Ishikawa (cell line): ENCODE data around the gene GABRA1.

Source experiments
- CEBPB ChIP-seq: IDR thresholded peaks from 2 replicates; pipeline ENCODE4 v1.6.1; 2012
- CREB1 ChIP-seq: IDR thresholded peaks from 2 replicates; pipeline ENCODE4 v1.6.1; 2012; ENCODE audit warnings: low read depth
- EGR1 ChIP-seq: IDR thresholded peaks from 2 replicates; pipeline ENCODE4 v1.6.1; 2012
- EP300 ChIP-seq: IDR thresholded peaks from 2 replicates; pipeline ENCODE4 v1.6.1; 2012; ENCODE audit warnings: borderline replicate concordance
- FOXM1 ChIP-seq: IDR thresholded peaks from 2 replicates; pipeline ENCODE4 v1.6.1; 2012; ENCODE audit warnings: low read depth, borderline replicate concordance
- NFIC ChIP-seq: IDR thresholded peaks from 2 replicates; pipeline ENCODE4 v1.6.1; 2012
- RAD21 ChIP-seq: IDR thresholded peaks from 2 replicates; pipeline ENCODE4 v1.6.1; 2012; ENCODE audit warnings: low read depth
- TAF1 ChIP-seq: IDR thresholded peaks from 2 replicates; pipeline ENCODE4 v1.6.1; 2012; ENCODE audit warnings: low read depth, mild to moderate bottlenecking
- TCF12 ChIP-seq: IDR thresholded peaks from 2 replicates; pipeline ENCODE4 v1.6.1; 2012; ENCODE audit warnings: low read depth
- TEAD4 ChIP-seq: IDR thresholded peaks from 2 replicates; pipeline ENCODE4 v1.6.1; 2012
- YY1 ChIP-seq: IDR thresholded peaks from 2 replicates; pipeline ENCODE4 v1.6.1; 2012; ENCODE audit warnings: low read depth
- ZBTB7A ChIP-seq: IDR thresholded peaks from 2 replicates; pipeline ENCODE4 v1.6.1; 2012; ENCODE audit warnings: low read depth
- TF ChIP-seq, protein P1 (sequence below): IDR thresholded peaks from 2 replicates; pipeline ENCODE4 v1.6.1; 2012
- TF ChIP-seq, protein P2 (sequence below): IDR thresholded peaks from 2 replicates; pipeline ENCODE4 v1.6.1; 2012
- TF ChIP-seq, protein P3 (sequence below): IDR thresholded peaks from 2 replicates; pipeline ENCODE4 v1.6.1; 2012; ENCODE audit warnings: low read depth, mild to moderate bottlenecking

Gene GABRA1

DNA sequence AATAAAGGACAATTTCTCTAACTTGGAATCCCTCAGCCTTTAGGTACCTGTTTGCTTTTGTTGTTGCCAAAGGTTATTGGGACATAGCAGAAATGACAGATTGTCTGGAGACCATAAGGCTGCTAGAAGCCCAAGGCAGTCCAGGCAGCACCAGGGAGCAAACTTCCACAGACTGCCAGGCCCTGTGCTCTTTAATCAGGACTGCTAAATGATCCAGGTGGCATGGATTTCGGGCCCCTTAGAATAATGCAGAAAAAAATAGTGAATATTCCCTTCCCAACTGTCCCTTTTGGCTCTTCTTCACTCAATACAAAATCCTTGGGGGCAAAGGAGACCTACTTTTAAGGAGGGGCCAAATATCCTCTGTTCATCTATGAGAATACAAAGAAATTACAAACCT, 73.9 kb downstream of the GABRA1 start:
- no peak for TF ChIP-seq FOXM1
- TF ChIP-seq, protein P1, sequence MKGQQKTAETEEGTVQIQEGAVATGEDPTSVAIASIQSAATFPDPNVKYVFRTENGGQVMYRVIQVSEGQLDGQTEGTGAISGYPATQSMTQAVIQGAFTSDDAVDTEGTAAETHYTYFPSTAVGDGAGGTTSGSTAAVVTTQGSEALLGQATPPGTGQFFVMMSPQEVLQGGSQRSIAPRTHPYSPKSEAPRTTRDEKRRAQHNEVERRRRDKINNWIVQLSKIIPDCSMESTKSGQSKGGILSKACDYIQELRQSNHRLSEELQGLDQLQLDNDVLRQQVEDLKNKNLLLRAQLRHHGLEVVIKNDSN = no peak
- TF ChIP-seq EP300 = no peak
- TF ChIP-seq TCF12 = no peak
- TF ChIP-seq CREB1 = no peak
- TF ChIP-seq TEAD4 = no peak
- TF ChIP-seq TAF1 = no peak
- TF ChIP-seq, protein P2, sequence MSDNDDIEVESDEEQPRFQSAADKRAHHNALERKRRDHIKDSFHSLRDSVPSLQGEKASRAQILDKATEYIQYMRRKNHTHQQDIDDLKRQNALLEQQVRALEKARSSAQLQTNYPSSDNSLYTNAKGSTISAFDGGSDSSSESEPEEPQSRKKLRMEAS = no peak
- TF ChIP-seq, protein P3, sequence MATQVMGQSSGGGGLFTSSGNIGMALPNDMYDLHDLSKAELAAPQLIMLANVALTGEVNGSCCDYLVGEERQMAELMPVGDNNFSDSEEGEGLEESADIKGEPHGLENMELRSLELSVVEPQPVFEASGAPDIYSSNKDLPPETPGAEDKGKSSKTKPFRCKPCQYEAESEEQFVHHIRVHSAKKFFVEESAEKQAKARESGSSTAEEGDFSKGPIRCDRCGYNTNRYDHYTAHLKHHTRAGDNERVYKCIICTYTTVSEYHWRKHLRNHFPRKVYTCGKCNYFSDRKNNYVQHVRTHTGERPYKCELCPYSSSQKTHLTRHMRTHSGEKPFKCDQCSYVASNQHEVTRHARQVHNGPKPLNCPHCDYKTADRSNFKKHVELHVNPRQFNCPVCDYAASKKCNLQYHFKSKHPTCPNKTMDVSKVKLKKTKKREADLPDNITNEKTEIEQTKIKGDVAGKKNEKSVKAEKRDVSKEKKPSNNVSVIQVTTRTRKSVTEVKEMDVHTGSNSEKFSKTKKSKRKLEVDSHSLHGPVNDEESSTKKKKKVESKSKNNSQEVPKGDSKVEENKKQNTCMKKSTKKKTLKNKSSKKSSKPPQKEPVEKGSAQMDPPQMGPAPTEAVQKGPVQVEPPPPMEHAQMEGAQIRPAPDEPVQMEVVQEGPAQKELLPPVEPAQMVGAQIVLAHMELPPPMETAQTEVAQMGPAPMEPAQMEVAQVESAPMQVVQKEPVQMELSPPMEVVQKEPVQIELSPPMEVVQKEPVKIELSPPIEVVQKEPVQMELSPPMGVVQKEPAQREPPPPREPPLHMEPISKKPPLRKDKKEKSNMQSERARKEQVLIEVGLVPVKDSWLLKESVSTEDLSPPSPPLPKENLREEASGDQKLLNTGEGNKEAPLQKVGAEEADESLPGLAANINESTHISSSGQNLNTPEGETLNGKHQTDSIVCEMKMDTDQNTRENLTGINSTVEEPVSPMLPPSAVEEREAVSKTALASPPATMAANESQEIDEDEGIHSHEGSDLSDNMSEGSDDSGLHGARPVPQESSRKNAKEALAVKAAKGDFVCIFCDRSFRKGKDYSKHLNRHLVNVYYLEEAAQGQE = no peak
- no peak for TF ChIP-seq YY1
- no peak for TF ChIP-seq NFIC
- no peak for TF ChIP-seq ZBTB7A

DNA sequence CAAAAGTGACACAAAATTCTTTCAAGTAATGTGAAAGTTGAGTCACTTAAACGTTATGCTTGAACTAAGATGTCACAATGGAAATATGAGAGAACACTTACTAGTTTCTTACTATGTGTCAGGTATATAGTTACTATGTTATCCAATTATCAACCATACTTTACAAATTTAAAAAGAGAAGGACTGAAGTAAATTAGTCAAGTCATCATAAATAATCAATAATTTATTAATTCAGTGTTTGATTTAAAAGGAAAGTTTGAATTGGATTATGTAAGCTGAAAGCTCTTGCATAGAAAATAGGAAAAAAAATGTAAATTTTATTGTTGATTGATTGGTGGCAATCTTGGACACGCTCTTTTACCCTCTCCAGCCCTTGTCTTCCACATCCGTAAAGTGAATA, 76.3 kb downstream of the GABRA1 start:
- TF ChIP-seq, protein P3 = no peak
- TF ChIP-seq, protein P2 = no peak
- TF ChIP-seq TEAD4 = no peak
- TF ChIP-seq FOXM1 = no peak
- TF ChIP-seq NFIC = no peak

DNA sequence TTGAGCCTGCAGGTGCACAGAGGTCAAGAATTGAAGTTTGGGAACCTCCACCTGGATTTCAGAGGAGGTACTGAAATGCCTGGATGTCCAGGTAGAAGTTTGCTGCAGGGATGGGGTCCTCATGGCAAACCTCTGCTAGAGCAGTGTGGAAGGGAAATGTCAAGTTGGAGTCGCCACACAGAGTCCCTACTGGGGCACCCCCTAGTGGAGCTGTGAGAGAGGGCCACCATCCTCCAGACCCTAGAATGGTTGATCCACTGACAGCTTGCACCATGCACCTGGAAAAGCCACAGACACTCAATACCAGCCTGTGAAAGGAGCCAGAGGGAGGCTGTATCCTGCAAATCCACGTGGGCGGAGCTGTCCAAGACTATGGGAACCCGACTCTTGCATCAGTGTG, 78.0 kb downstream of the GABRA1 start:
- TF ChIP-seq ZBTB7A = no peak
- no peak for TF ChIP-seq FOXM1
- TF ChIP-seq TCF12 = no peak
- TF ChIP-seq, protein P2 = no peak

DNA sequence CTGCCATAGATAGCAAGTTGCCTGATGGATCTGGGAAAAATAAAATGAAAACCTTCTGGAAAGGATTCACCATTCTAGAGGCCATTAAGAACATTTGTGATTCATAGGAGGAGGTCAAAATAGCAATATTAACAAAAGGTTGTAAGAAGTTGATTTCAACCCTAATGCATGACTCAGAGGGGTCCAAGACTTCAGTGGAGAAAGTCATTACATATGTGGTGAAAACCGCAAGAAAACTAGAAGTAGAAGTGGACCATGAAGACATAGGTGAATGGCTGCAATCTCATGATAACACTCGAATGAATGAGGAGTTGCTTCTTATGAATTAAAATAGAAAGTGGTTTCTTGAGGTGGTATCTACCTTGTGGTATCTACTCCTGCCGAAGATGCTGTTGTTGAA, 86.6 kb downstream of the GABRA1 start:
- TF ChIP-seq TEAD4 (no peak), CEBPB (no peak), NFIC (no peak), CREB1 (no peak), RAD21 (no peak), TAF1 (no peak), EGR1 (no peak), ZBTB7A (no peak), YY1 (no peak), EP300 (no peak)
- TF ChIP-seq, protein P2 = no peak
- TF ChIP-seq, protein P3 = no peak

DNA sequence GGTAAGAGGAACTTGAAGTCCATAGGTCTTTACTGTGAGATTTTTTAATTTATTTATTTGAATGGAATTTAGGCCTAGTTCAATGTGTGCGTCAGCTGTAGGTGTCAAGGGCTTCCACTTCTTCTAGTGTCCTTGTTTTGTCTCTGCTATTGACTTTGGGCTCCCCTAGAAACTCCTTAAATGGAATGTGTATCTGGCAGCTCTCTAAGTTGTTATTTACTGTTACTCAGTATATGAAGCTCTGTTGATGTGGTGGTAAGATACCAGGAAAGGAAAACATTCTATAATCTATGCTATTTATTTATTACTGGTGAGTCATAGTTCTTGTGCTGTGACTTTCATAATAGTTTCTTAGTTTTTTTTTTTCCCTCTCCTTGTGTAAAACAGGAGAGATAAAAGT, 97.1 kb downstream of the GABRA1 start:
- TF ChIP-seq FOXM1 = no peak
- TF ChIP-seq ZBTB7A = no peak
- TF ChIP-seq EGR1 = no peak
- TF ChIP-seq CREB1 = no peak
- TF ChIP-seq TEAD4 = no peak
- TF ChIP-seq, protein P2 = no peak
- no peak for TF ChIP-seq EP300
- TF ChIP-seq, protein P1 = no peak
- TF ChIP-seq TCF12 = no peak
- no peak for TF ChIP-seq TAF1
- TF ChIP-seq CEBPB = no peak
- no peak for TF ChIP-seq RAD21
- no peak for TF ChIP-seq YY1
